PFSK-1 (cell line): ENCODE measurements around the gene ECEL1.

ENCODE experiments used
- FOXP2 ChIP-seq: optimal IDR thresholded peaks from 2 replicates; pipeline ENCODE3; 2011; ENCODE audit warnings: borderline replicate concordance, control low read depth, inconsistent platforms; ENCODE audit not compliant: insufficient read depth; ENCODE audit errors: extremely low read length, extremely low read depth
- POLR2AphosphoS5 ChIP-seq: IDR thresholded peaks from 2 replicates; pipeline ENCODE4 v1.6.1; 2012; ENCODE audit warnings: low read depth, mild to moderate bottlenecking, control low read depth, low read length, moderate library complexity
- SIN3A ChIP-seq: IDR thresholded peaks from 2 replicates; pipeline ENCODE4 v1.6.1; 2012; ENCODE audit warnings: mild to moderate bottlenecking, low read length, moderate library complexity, borderline replicate concordance; ENCODE audit not compliant: insufficient read depth
- TAF1 ChIP-seq: IDR thresholded peaks from 2 replicates; pipeline ENCODE4 v1.6.1; 2012; ENCODE audit warnings: low read length, control low read depth, borderline replicate concordance; ENCODE audit not compliant: insufficient read depth
- TF ChIP-seq, protein P1 (sequence below), 2 experiments: IDR thresholded peaks; 2 replicates each; pipeline versions ENCODE4 v1.6.1 to v1.8.0; 2011 to 2012; ENCODE audit warnings: low read depth in 2 of 2, low read length in 2 of 2, control low read depth in 1 of 2, inconsistent platforms in 1 of 2, mild to moderate bottlenecking in 1 of 2, moderate library complexity in 1 of 2; ENCODE audit not compliant: insufficient read depth in 1 of 2

Gene ECEL1

DNA sequence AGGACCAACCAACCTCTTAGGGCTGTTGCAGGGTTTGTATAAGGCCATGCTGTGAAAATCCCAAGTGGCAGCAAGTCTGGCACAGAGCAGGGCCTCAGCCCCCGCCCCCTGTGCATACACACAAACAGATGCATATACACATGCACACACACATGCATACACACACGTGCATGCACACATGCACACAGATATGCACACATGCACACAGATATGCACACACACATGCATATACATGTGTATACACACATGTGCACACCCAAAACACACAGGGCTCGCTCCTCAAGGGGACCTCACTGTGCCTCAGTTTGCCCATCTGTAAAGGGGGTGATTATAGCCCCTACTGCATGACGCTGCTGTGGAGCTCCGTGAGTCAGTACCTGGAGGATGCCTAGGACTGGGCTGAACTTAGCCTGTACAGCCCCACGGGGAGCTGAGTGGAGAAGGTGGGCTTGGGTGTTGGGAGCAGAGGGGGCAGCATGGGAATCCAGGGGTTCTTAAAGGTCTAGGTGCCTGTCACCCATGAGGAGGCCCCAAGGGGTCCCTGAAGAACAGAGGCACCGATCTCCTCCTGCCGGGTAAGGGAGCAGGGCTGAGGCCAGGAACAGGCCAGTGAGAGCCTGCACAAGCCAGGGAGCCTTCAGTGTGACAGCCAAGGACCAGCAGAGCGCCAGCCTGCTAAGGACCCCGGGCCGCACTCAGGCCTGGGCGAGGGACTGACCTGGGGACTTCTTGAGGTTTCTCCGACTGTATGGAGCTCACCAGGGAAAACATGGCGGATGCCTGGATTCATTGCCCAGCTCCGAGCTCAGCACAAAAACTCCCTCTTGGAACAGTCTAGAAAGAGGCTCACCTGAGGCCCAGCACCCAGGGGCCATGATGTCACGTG lies 55.7 kb downstream of the ECEL1 start:
- TF ChIP-seq POLR2AphosphoS5 (no peak), TAF1 (no peak), SIN3A (no peak), FOXP2 (no peak)
- TF ChIP-seq, protein P1, sequence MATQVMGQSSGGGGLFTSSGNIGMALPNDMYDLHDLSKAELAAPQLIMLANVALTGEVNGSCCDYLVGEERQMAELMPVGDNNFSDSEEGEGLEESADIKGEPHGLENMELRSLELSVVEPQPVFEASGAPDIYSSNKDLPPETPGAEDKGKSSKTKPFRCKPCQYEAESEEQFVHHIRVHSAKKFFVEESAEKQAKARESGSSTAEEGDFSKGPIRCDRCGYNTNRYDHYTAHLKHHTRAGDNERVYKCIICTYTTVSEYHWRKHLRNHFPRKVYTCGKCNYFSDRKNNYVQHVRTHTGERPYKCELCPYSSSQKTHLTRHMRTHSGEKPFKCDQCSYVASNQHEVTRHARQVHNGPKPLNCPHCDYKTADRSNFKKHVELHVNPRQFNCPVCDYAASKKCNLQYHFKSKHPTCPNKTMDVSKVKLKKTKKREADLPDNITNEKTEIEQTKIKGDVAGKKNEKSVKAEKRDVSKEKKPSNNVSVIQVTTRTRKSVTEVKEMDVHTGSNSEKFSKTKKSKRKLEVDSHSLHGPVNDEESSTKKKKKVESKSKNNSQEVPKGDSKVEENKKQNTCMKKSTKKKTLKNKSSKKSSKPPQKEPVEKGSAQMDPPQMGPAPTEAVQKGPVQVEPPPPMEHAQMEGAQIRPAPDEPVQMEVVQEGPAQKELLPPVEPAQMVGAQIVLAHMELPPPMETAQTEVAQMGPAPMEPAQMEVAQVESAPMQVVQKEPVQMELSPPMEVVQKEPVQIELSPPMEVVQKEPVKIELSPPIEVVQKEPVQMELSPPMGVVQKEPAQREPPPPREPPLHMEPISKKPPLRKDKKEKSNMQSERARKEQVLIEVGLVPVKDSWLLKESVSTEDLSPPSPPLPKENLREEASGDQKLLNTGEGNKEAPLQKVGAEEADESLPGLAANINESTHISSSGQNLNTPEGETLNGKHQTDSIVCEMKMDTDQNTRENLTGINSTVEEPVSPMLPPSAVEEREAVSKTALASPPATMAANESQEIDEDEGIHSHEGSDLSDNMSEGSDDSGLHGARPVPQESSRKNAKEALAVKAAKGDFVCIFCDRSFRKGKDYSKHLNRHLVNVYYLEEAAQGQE (IDR thresholded peaks at IDR 0.05; ENCODE audit: insufficient read depth in 1 of 2, low read depth in 2 of 2, low read length in 2 of 2), result no peak
